Omental fat pad (tissue), 4 donors: Measurements from ENCODE around the gene MYCN. TPM values are rescaled to one million over a fixed set of nuclear protein-coding genes. Genes with fewer than 3 reads are reported as not detected.
"Not testable (repeated sequence)": the region's sequence is repeated elsewhere in the genome, so short reads cannot be mapped to it uniquely, and the experiment has no call there.

Experiments used
- ATAC-seq: fragments of 150-250 bp; one replicate; pipeline ENCODE4 v1.9.1; 2016; ENCODE audit warnings: mild to moderate bottlenecking, moderate library complexity; ENCODE audit not compliant: low FRiP score
- DNase-seq: peaks from one replicate; pipeline ENCODE4 v3.0.0-alpha.2; 2019; ENCODE audit warnings: low spot score
- total RNA-seq, 4 donors: library from RNA; depleted of rRNA; stranded (reverse); fragments of >200 nt; gene quantifications; one replicate each; pipeline ENCODE4 v1.1.0, GENCODE V29; 2016
- TF ChIP-seq, protein P1 (sequence below), 3 donors: fragments of 450-650 bp; IDR thresholded peaks; one replicate each; pipeline ENCODE4 v1.5.1; 2016 to 2017; ENCODE audit warnings: antibody characterized with exemption in 3 of 3, mild to moderate bottlenecking in 3 of 3, moderate library complexity in 2 of 3

Gene MYCN
- total RNA-seq, 4 donors from 2014 or later, result 0.19 to 0.47 TPM; not detected in 2

DNA sequence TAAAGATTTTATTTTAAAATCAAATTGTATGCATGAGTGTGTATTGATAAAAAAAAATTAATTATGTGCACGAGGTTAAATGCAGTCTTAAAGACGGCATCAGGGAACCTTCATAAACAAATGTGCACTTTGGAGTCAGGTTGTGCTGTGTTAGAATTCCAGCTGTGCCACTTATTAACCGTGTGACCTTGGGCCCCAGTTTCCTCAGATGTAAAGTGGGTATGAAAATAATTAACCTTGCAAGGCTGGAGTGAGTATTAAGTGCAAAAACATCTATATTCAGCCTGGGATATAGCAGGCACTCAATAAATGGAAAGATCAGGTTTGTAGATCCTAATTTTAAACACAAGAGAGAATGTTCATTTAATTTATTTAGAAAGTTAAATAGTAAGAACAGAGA is 14.5 kb upstream of the MYCN start:
- no peak for ATAC-seq
- TF ChIP-seq, protein P1, sequence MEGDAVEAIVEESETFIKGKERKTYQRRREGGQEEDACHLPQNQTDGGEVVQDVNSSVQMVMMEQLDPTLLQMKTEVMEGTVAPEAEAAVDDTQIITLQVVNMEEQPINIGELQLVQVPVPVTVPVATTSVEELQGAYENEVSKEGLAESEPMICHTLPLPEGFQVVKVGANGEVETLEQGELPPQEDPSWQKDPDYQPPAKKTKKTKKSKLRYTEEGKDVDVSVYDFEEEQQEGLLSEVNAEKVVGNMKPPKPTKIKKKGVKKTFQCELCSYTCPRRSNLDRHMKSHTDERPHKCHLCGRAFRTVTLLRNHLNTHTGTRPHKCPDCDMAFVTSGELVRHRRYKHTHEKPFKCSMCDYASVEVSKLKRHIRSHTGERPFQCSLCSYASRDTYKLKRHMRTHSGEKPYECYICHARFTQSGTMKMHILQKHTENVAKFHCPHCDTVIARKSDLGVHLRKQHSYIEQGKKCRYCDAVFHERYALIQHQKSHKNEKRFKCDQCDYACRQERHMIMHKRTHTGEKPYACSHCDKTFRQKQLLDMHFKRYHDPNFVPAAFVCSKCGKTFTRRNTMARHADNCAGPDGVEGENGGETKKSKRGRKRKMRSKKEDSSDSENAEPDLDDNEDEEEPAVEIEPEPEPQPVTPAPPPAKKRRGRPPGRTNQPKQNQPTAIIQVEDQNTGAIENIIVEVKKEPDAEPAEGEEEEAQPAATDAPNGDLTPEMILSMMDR (IDR thresholded peaks at IDR 0.05), result no peak
- DNase-seq, result no peak

DNA sequence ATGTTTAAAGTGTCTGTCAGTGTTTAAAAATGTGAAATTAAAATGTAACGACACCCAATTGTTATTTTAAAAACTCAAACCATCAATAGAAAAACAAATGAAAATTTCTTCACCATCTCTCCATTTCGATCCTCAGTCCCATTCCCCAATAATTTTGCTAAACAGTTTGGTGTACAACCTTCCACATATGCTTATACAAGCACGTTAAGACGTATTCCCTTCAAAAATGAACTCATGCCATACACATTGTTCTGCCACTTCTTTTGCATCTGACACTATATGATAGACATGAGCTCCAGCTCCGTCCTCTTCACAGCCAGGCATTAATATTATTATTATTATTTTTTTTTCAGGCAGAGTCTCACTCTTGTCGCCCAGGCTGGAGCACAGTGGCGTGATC is 14.1 kb upstream of the MYCN start:
- TF ChIP-seq, protein P1 (IDR thresholded peaks at IDR 0.05), result no peak
- no peak for DNase-seq
- no peak for ATAC-seq

GRCh38 chr2:15927551-15928218 is 12.7 kb upstream of the MYCN start:
- ATAC-seq (no peak), DNase-seq (no peak)
- TF ChIP-seq, protein P1 (IDR thresholded peaks at IDR 0.05), result no peak

DNA sequence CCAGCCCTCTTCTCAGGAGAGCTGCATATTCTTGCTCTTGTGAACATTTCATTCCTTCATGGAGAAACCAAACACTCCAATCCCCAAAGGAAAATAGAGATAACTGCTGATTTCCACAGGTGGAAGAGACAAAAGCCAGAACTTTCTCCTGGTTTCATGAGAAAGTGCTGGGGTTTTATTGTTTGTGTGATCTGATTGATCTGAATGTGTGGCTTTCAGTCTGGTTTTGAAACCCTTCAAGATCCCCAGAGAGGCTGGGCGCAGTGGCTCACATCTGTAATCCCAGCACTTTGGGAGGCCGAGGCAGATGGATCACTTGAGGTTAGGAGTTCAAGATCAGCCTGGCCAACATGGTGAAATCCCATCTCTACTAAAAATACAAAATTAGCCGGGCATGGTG is 11.3 kb upstream of the MYCN start:
- DNase-seq, ATAC-seq: not testable (repeated sequence)

GRCh38 chr2:15929861-15930260 is 10.5 kb upstream of the MYCN start:
- TF ChIP-seq, protein P1 (IDR thresholded peaks at IDR 0.05), result no peak
- ATAC-seq (no peak), DNase-seq (no peak)

- TF ChIP-seq, protein P1 (IDR thresholded peaks at IDR 0.05), result no peak
- DNase-seq (no peak), ATAC-seq (no peak)
Observed at GRCh38 chr2:15930589-15931318, 9.6 kb upstream of the MYCN start.

DNA sequence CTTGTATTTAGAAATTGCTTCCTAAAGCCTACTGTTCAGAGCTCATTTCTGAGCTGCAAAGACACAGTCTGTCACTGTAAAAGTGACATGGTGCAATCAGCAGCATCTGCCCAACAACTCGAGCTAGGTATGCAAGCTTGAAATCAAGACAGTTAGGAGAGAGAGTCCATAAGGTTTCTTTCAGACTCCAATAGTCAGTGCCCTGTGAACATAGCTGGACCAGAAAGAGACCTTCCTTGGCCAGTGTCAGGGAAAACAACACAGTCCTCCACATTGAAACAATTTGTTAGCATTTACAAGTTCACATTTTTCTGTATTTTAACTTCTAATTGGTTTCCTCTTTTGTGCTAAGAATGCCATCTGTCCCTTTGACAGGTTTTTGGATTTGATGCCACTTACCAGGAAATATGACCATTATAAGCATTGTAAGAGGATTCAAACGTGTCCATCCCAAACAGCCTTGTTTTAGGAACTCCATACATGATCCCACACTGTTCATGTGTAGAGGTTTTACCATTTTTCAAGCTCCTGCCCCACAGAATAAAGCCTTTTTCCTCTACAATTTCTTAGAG is 8.9 kb upstream of the MYCN start:
- DNase-seq (no peak), ATAC-seq (no peak)
- TF ChIP-seq, protein P1 (IDR thresholded peaks at IDR 0.05), result no peak
